Activated CD8-positive, alpha-beta memory T cell treated with anti-CD3 and anti-CD28 coated beads for 48 hours (primary cell): ENCODE measurements around the gene NDST1.
A peak's percentile ranks its signal among the peaks of the same experiment; 100 is the strongest.
"Not testable (repeated sequence)": the region's sequence is repeated elsewhere in the genome, so short reads cannot be mapped to it uniquely, and the experiment has no call there.

ENCODE experiments used
- DNase-seq, 3 experiments: peaks; one replicate each; pipeline ENCODE4 v3.0.0-alpha.2; 2020; ENCODE audit warnings: low read depth in 2 of 3, low spot score in 2 of 3

NDST1 gene

GRCh38 chr5:150507474-150508276 is at the start of gene NDST1:
Gene NDST1 (plus strand): TSS chr5:150508131. CDS start chr5:150521255, 13,124 bp downstream.
- DNase-seq: no peak

DNA sequence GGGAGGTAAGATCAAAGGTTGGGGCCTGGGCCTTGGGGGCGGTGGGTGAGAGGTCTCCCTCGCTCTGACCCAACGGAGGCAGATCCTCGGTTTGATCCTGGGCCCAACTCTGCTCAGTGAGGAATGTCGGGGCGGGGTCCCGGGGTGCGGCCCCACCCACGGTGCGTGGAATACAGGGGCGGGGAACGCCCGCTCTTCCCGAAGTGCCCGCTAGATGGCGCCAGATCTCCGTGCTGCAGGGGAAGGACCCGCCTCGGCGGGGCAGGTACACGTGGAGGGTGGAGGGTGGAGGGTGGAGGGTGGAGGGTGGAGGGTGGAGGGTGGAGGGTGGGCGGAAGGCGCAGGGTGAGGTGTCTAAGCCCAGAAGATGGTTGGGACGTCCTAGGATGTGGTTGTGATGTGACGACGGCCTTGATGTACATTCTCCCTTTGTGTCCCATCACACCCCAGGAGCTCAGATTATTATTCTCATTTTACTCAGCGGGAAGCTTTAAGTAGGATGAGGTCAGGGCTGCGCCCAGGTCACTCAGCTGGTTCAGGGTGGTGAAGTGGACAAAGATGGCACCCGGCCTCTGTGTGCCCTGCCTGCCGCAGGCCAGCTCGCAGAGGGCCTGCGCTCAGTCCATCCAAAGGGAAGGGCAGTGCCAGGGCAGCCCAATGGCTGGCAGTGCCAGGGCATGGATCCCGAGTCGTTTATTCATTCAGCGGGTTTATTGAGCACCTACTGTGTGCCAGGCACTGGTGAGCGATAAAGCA is 49.0 kb upstream of the NDST1 start:
- peak; percentile 66 to 96 (median 94) for DNase-seq

DNA sequence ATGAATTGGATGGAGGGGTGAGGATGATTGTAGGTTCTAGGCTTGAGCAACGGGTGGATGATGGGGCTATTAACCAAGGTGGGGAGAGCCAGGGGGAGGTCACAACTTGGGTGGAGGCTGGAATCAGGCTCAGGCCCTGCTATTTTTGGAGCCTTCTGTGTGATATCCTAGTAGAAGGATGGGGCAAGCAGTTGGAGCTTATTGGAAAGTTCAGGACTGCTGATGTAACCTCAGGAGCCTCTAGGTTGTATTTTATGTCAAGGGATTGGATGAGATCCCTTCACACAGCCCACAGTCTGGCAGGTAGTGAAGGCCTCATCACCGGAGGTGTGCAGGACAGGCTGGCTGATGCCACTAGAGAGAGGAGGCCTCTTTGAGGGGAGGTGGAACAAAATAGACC is 47.1 kb upstream of the NDST1 start:
- no peak for DNase-seq

- no peak for DNase-seq
Observed at GRCh38 chr5:150461231-150461630, 46.7 kb upstream of the NDST1 start.

DNA sequence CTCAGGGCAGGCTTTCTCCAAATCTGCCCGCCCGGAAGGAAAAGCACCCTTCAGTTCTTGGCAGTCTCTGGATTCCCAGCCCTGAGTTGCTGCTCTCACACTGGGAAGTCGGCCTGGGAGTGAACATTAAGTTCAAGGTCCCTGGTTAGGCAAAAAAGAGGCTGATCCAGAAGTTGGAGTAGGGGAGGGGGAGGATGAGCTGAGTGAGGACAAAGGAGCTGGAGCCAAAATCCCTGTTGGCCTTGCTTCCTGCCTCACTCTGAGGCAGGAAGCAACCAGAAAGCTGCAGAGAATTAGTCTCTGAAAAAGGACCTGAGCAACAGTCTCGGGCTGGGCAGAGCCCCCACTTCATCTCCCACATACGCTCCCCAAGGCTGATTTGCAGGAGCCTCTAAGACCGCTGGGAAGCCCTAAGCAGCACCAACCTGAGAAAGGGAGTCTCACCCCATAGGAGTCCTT is 43.3 kb upstream of the NDST1 start:
- no peak for DNase-seq

- no peak for DNase-seq
Observed at GRCh38 chr5:150465927-150466326, 42.0 kb upstream of the NDST1 start.

GRCh38 chr5:150468206-150468605 is 39.7 kb upstream of the NDST1 start:
- no peak for DNase-seq

DNA sequence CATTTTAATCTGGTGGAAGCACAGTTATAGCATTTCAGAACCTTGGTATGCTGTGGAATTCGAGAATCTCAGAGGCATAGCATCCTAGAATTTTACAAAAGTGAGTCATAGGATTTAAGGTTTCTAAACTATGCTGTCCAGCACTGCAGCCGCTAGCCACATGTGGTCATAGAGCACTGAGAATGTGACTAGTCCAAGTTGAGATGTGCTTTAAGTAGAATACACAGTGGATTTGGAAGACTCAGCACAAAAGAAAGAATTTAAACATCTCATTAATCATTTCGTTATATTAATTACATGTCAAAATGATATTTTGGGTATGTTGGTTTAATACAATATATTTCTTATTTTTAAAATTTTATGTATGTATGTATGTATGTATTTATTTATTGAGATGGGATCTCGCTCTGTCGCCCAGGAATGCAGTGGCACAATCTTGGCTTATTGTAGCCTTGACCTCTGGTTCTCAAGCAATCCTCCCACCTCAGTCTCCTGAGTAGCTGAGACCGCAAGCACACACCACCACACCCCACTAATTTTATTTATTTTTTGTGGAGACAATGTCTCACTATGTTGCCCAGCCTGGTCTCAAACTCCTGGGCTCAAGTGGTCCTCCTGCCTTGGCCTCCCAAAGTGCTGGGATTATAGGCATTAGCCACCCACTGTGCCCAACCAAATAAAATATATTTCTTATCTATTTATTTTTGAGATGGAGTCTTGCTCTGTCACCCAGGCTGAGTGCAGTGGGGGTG is 38.0 kb upstream of the NDST1 start:
- no peak for DNase-seq

GRCh38 chr5:150473673-150474358 is 34.1 kb upstream of the NDST1 start:
- no peak for DNase-seq

DNA sequence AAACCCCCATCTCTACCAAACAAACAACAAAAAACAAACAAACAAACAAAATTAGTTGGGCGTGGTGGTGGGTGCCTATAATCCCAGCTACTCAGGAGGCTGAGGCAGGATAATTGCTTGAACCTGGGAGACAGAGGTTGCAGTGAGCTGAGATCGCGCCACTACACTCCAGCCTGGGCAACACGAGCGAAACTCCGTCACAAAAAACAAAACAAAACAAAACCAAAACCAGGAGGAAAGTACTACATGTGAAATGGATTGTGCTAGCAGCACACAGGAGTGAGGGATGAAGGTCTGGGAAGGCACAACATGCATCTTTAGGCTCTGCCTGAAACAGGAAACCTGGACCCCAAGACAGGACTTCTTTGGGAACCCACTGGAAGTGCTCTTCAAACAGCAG is 31.4 kb upstream of the NDST1 start:
- DNase-seq: not testable (repeated sequence)

DNA sequence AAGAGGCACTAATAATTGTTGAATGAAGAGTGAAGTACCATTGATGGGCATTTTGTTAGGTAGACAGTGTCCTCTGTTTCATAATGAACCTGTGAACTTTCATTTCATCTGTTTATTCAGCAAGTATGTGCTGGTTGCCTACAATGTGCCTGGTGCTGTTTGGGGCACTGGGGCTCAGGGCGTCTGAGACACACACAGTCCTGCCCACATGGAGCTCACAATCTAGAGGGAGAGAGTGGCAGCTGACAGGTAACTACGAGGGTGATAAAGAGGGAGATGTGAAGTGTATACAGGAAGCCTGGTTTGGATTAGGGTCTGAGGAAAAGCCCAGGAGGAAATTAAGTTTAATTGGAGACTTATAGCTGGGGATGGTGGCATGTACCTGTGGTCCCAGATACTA is 28.5 kb upstream of the NDST1 start:
- DNase-seq: no peak

DNA sequence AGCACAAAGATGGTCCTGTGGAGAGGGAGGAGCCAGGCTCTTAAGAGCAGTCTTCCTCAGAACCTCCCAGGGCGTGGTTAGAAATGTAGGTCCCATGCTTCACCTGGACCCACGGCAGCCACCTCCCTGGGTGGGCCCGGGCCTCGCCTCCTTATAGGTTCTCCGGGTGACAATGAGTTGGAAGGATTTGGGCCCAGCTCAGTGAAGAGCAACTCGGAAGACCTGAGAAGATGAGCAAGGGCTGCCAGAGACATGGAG is 26.3 kb upstream of the NDST1 start:
- DNase-seq: no peak

- no peak for DNase-seq
Observed at GRCh38 chr5:150481972-150482406, 25.9 kb upstream of the NDST1 start.

DNA sequence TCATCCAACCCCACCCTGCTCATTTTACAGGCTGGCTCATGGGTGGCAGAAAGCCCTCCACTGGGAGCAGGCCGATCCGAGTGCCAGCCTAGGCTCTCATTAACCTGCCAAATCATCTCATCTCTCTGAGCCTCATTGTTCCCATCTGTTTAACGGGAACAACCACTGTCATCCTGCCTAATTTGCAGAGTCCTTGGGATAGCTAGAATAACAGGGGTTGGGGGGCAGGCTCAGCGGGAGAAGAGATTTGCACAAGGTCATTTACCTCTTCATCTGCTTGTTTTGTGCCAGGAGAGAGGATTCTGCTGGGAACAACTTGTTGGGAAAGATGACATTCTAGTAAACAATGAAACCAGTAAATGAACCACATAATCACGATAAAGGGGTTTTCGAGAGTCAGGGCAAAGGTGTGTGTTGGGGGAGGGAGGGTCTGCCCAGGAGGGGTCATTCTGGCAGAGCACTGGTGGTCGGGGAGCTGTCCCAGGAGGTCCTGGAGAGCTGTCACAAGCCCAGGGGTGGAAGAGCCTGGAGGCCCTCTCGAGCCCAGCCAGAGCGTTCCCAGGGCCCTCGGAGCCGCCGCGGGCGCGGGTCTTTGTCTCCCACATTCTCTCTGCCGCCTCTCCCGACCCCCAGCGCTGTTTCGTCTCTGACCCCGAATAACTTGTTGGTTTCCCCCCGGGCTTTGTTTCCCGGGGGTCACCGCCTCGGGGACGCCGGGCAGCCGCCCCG is 22.8 kb upstream of the NDST1 start:
- DNase-seq: no peak

DNA sequence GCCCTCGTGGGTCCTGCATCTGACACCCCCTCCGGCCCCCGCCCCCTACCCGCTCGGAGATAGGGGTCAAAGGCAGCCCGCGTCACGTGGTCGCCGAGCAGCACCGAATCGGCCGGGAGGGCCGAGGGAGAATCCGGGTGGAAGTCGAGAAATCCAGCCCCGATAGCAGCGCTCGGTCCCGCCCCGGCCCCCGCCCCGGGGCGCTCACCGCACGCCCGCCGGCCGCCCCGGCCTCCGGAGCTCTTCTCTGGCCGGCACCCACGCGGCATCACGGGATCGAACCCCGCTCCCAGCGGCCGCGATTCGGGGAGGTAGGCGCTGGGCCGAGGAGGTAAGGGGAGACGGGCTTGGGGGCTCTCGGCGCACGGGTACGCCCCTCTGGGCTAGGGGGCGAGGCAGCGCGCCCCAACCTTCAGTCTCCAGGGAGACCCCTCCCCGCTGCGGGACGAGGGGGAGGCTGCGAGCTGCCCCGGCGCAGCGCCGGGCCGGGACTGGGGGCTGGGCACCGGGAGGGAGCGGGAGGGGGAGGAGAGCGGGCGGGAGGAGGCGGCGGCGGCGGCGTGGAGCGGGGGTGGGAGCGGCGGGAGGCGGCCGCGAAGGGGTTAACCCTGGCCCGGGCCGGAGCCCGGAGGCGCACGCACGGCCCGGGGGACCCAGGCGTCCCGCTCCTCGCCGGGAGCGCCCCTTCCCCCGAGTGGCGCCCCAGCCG is 22.1 kb upstream of the NDST1 start:
- DNase-seq: peak in 2 of 3 experiments; percentile 1 to 29

- peak in 1 of 3 experiments; percentile 20 for DNase-seq
Observed at GRCh38 chr5:150486402-150487198, 21.3 kb upstream of the NDST1 start.

GRCh38 chr5:150487199-150488061 is 20.5 kb upstream of the NDST1 start:
- DNase-seq: no peak
